ENCODE results near the gene AGAP6.
A peak's percentile ranks its signal among the peaks of the same experiment; 100 is the strongest.
"Not testable (repeated sequence)": the region's sequence is repeated elsewhere in the genome, so short reads cannot be mapped to it uniquely, and the experiment has no call there.

Gene AGAP6

GRCh38 chr10:50025627-50026026 lies 37.4 kb downstream of the AGAP6 start:
- no peak for DNase-seq

- DNase-seq, result no peak
Observed at GRCh38 chr10:50027195-50027594, 39.0 kb downstream of the AGAP6 start.

GRCh38 chr10:50033481-50033880 lies 45.3 kb downstream of the AGAP6 start:
- no peak for DNase-seq

GRCh38 chr10:50035337-50035736 lies 47.1 kb downstream of the AGAP6 start:
- peak in 1 of 3 experiments; percentile 44 for DNase-seq

- no peak for DNase-seq
Observed at GRCh38 chr10:50044941-50045664, 56.9 kb downstream of the AGAP6 start.

- not testable (repeated sequence) for DNase-seq
Observed at GRCh38 chr10:50046457-50046856, 58.3 kb downstream of the AGAP6 start.

GRCh38 chr10:50047594-50047993 lies 59.4 kb downstream of the AGAP6 start:
- not testable (repeated sequence) for DNase-seq

- not testable (repeated sequence) for DNase-seq
Observed at GRCh38 chr10:50051995-50052660, 63.9 kb downstream of the AGAP6 start.

GRCh38 chr10:50052778-50053376 lies 64.7 kb downstream of the AGAP6 start:
- DNase-seq, result not testable (repeated sequence)

- DNase-seq, result not testable (repeated sequence)
Observed at GRCh38 chr10:50055494-50056292, 67.5 kb downstream of the AGAP6 start.

- not testable (repeated sequence) for DNase-seq
Observed at GRCh38 chr10:50056654-50057053, 68.4 kb downstream of the AGAP6 start.

- not testable (repeated sequence) for DNase-seq
Observed at GRCh38 chr10:50058727-50059126, 70.5 kb downstream of the AGAP6 start.

GRCh38 chr10:50059946-50060345 lies 71.7 kb downstream of the AGAP6 start:
- DNase-seq, result not testable (repeated sequence)

Data from NCI-H1417 (cell line).